GM12878 (cell line): ENCODE results near the gene GNG10.
A peak's percentile ranks its signal among the peaks of the same experiment; 100 is the strongest.

Source experiments
- ATF7 ChIP-seq: fragments of 450-650 bp; IDR thresholded peaks from 2 replicates; pipeline ENCODE4 v1.6.1; 2016; ENCODE audit warnings: low read depth, mild to moderate bottlenecking
- CUX1 ChIP-seq: IDR thresholded peaks from 2 replicates; pipeline ENCODE4 v1.6.1; 2012; ENCODE audit warnings: improper control_type of control experiment, low read depth, low read length; ENCODE audit not compliant: insufficient replicate concordance
- JUND ChIP-seq: IDR thresholded peaks from 2 replicates; pipeline ENCODE4 v1.6.1; 2012; ENCODE audit warnings: low read depth, mild to moderate bottlenecking, low read length, improper control_type of control experiment, moderate library complexity
- SP1 ChIP-seq: IDR thresholded peaks from one replicate; pipeline ENCODE4 v1.6.1; 2011; ENCODE audit warnings: low read depth, low read length
- ZNF274 ChIP-seq: IDR thresholded peaks from one replicate; pipeline ENCODE4 v1.8.0; 2011; ENCODE audit not compliant: insufficient read length, insufficient read depth
- TF ChIP-seq, protein P1 (sequence below), 3 experiments: IDR thresholded peaks in 2 of 3; conservative IDR thresholded peaks in 1 of 3; 2 replicates each; pipeline ENCODE4 v1.5.1; 2011; ENCODE audit warnings: low read depth in 3 of 3, low read length in 3 of 3, mild to moderate bottlenecking in 3 of 3, control low read depth in 2 of 3, moderate library complexity in 2 of 3, inconsistent platforms in 1 of 3, mixed read lengths in 1 of 3; ENCODE audit not compliant: control insufficient read depth in 2 of 3, insufficient read depth in 1 of 3; ENCODE audit errors: extremely low read depth in 1 of 3

GRCh38 chr9:111621895-111622480 is 39.4 kb upstream of the GNG10 start:
- TF ChIP-seq ATF7 (no peak), CUX1 (no peak), SP1 (no peak), JUND (no peak), ZNF274 (no peak)
- TF ChIP-seq, protein P1, sequence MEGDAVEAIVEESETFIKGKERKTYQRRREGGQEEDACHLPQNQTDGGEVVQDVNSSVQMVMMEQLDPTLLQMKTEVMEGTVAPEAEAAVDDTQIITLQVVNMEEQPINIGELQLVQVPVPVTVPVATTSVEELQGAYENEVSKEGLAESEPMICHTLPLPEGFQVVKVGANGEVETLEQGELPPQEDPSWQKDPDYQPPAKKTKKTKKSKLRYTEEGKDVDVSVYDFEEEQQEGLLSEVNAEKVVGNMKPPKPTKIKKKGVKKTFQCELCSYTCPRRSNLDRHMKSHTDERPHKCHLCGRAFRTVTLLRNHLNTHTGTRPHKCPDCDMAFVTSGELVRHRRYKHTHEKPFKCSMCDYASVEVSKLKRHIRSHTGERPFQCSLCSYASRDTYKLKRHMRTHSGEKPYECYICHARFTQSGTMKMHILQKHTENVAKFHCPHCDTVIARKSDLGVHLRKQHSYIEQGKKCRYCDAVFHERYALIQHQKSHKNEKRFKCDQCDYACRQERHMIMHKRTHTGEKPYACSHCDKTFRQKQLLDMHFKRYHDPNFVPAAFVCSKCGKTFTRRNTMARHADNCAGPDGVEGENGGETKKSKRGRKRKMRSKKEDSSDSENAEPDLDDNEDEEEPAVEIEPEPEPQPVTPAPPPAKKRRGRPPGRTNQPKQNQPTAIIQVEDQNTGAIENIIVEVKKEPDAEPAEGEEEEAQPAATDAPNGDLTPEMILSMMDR (IDR thresholded peaks at IDR 0.05 in 2 of 3, conservative IDR thresholded peaks at IDR 0.05 in 1 of 3; ENCODE audit: control insufficient read depth in 2 of 3, extremely low read depth in 1 of 3, insufficient read depth in 1 of 3, low read depth in 3 of 3, low read length in 3 of 3), result peak; percentile 75 to 97 (median 89)
